ENCODE results near the gene EGFR. TPM values are rescaled to one million over a fixed set of nuclear protein-coding genes. Genes with fewer than 3 reads are reported as not detected.

Gene EGFR
- total RNA-seq, 2 donors from 2014 or later = 57.8 to 63.4 TPM

GRCh38 chr7:55172881-55173609 lies 154.2 kb downstream of the EGFR start:
- H3K9ac ChIP-seq (ENCODE audit: low read depth in 2 of 2, low read length in 2 of 2) = no peak overlapping the region
- H3K4me1 ChIP-seq = peaks cover 4% of the 10 kb centered on the region
- TF ChIP-seq, protein P1, sequence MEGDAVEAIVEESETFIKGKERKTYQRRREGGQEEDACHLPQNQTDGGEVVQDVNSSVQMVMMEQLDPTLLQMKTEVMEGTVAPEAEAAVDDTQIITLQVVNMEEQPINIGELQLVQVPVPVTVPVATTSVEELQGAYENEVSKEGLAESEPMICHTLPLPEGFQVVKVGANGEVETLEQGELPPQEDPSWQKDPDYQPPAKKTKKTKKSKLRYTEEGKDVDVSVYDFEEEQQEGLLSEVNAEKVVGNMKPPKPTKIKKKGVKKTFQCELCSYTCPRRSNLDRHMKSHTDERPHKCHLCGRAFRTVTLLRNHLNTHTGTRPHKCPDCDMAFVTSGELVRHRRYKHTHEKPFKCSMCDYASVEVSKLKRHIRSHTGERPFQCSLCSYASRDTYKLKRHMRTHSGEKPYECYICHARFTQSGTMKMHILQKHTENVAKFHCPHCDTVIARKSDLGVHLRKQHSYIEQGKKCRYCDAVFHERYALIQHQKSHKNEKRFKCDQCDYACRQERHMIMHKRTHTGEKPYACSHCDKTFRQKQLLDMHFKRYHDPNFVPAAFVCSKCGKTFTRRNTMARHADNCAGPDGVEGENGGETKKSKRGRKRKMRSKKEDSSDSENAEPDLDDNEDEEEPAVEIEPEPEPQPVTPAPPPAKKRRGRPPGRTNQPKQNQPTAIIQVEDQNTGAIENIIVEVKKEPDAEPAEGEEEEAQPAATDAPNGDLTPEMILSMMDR (IDR thresholded peaks at IDR 0.05) = no peak
- H3K36me3 ChIP-seq = no peaks in the 10 kb centered on the region
- DNase-seq = no peak
- no peak overlapping the region for H3K4me3 ChIP-seq
- H3K27ac ChIP-seq = no peak overlapping the region
- intact Hi-C loops (cut with DNase I) = no loop called here
- H3K27me3 ChIP-seq = no peaks in the 10 kb centered on the region
- no peaks in the 10 kb centered on the region for H3K9me3 ChIP-seq

DNA sequence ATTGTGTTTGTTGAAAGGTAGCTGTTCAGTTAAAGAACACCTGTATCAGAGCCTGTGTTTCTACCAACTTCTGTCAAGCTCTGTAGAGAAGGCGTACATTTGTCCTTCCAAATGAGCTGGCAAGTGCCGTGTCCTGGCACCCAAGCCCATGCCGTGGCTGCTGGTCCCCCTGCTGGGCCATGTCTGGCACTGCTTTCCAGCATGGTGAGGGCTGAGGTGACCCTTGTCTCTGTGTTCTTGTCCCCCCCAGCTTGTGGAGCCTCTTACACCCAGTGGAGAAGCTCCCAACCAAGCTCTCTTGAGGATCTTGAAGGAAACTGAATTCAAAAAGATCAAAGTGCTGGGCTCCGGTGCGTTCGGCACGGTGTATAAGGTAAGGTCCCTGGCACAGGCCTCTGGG lies 154.9 kb downstream of the EGFR start:
- no peaks in the 10 kb centered on the region for H3K36me3 ChIP-seq
- H3K4me1 ChIP-seq = peaks cover 4% of the 10 kb centered on the region
- H3K9ac ChIP-seq (ENCODE audit: low read depth in 2 of 2, low read length in 2 of 2) = no peak overlapping the region
- no peak overlapping the region for H3K4me3 ChIP-seq
- DNase-seq = no peak
- H3K27ac ChIP-seq = no peak overlapping the region
- intact Hi-C loops (cut with DNase I) = no loop called here
- no peaks in the 10 kb centered on the region for H3K27me3 ChIP-seq
- TF ChIP-seq, protein P1 (IDR thresholded peaks at IDR 0.05) = no peak
- no peaks in the 10 kb centered on the region for H3K9me3 ChIP-seq

DNA sequence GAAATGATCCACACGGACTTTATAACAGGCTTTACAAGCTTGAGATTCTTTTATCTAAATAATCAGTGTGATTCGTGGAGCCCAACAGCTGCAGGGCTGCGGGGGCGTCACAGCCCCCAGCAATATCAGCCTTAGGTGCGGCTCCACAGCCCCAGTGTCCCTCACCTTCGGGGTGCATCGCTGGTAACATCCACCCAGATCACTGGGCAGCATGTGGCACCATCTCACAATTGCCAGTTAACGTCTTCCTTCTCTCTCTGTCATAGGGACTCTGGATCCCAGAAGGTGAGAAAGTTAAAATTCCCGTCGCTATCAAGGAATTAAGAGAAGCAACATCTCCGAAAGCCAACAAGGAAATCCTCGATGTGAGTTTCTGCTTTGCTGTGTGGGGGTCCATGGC lies 155.6 kb downstream of the EGFR start:
- Histone ChIP-seq H3K36me3 (no peaks in the 10 kb centered on the region), H3K4me3 (no peak overlapping the region), H3K27me3 (no peaks in the 10 kb centered on the region), H3K27ac (no peak overlapping the region), H3K4me1 (peaks cover 4% of the 10 kb centered on the region), H3K9me3 (no peaks in the 10 kb centered on the region), H3K9ac (ENCODE audit: low read depth in 2 of 2, low read length in 2 of 2) (no peak overlapping the region)
- TF ChIP-seq, protein P1 (IDR thresholded peaks at IDR 0.05) = no peak
- intact Hi-C loops (cut with DNase I) = no loop called here
- no peak for DNase-seq

DNA sequence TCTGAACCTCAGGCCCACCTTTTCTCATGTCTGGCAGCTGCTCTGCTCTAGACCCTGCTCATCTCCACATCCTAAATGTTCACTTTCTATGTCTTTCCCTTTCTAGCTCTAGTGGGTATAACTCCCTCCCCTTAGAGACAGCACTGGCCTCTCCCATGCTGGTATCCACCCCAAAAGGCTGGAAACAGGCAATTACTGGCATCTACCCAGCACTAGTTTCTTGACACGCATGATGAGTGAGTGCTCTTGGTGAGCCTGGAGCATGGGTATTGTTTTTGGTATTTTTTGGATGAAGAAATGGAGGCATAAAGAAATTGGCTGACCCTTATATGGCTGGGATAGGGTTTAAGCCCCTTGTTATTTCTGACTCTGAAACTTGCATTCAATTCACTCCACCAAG lies 156.0 kb downstream of the EGFR start:
- intact Hi-C loops (cut with DNase I) = no loop called here
- Histone ChIP-seq H3K4me3 (no peak overlapping the region), H3K9ac (ENCODE audit: low read depth in 2 of 2, low read length in 2 of 2) (no peak overlapping the region), H3K36me3 (no peaks in the 10 kb centered on the region), H3K27me3 (no peaks in the 10 kb centered on the region), H3K4me1 (peaks cover 4% of the 10 kb centered on the region), H3K27ac (no peak overlapping the region), H3K9me3 (no peaks in the 10 kb centered on the region)
- TF ChIP-seq, protein P1 (IDR thresholded peaks at IDR 0.05) = no peak
- DNase-seq = no peak

- no peaks in the 10 kb centered on the region for H3K9me3 ChIP-seq
- H3K27me3 ChIP-seq = no peaks in the 10 kb centered on the region
- TF ChIP-seq, protein P1 (IDR thresholded peaks at IDR 0.05) = no peak
- intact Hi-C loops (cut with DNase I) = no loop called here
- peaks cover 4% of the 10 kb centered on the region for H3K4me1 ChIP-seq
- H3K9ac ChIP-seq (ENCODE audit: low read depth in 2 of 2, low read length in 2 of 2) = no peak overlapping the region
- no peak for DNase-seq
- no peaks in the 10 kb centered on the region for H3K36me3 ChIP-seq
- H3K27ac ChIP-seq = no peak overlapping the region
- H3K4me3 ChIP-seq = no peak overlapping the region
Measured at GRCh38 chr7:55177068-55177530, 158.3 kb downstream of the EGFR start.
